Hematopoietic multipotent progenitor cell (in vitro differentiated cells): ENCODE measurements around the gene POLK. TPM values are rescaled to one million over a fixed set of nuclear protein-coding genes. Genes with fewer than 3 reads are reported as not detected.
"Not testable (repeated sequence)": the region's sequence is repeated elsewhere in the genome, so short reads cannot be mapped to it uniquely, and the experiment has no call there.

Experiments
- DNase-seq, 3 donors: peaks; one replicate each; pipeline ENCODE4 v3.0.0-alpha.2; 2011 to 2015; ENCODE audit warnings: low read depth in 2 of 3, low spot score in 2 of 3
- total RNA-seq: library from RNA; depleted of rRNA; stranded (reverse); fragments of >200 nt; gene quantifications from one replicate; pipeline ENCODE4 v1.2.3, GENCODE V29; 2012

The POLK gene
- 11.0 TPM for total RNA-seq

DNA sequence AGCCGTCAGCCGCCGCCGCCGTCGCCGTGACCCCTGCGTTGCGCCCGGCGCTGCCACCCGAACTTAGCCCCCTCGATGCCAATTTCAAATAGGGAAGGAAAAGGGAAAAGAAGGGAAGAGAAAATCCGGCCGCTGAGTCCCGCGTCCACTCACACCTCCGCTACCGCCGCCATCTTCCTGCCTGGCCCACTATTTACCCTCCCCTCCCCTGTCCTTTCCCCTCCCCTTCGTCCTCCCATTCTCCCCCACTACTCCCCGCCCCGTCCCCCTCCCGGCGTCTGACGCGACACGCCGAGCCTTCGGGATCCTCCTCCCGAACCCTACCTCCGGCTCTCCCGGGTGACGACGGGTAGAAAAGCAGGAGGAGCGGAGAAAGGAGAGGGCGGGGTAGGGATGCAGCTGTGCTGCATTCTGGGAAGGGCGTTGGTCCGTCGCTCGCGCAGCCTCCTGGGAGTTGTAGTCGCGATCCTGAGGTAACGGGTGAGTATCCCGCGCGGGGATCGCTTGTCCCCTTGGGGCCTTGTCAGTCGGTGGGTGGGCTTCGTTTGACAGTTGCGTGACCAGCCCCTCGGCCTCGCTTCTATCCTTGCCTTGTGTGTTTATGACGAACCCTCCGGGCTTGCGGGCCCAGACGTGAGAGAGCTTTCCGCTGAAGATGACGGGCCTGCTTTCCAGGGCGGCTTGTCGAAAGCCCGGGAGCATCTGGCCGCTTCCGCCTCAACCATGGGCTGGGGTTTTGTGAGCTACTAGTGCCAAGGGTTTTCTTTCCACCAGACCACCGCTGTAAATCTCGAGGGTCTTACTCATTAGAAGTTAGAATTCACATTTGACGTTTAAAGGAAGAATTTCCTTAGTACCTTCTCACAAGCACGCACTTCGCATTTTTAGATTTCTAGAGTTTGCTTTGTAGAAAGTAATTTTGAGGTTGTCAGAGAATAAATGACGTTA, at the start of gene POLK, which contains the start of gene CERT1:
POLK (plus strand) TSS at position 457 of the 948 bp plus-strand sequence.
CERT1 (minus strand) TSS at position 195 of the 948 bp plus-strand sequence. CDS start 422 bp downstream, outside the sequence.
- peak; percentile 79 to 99 (median 99) for DNase-seq

DNA sequence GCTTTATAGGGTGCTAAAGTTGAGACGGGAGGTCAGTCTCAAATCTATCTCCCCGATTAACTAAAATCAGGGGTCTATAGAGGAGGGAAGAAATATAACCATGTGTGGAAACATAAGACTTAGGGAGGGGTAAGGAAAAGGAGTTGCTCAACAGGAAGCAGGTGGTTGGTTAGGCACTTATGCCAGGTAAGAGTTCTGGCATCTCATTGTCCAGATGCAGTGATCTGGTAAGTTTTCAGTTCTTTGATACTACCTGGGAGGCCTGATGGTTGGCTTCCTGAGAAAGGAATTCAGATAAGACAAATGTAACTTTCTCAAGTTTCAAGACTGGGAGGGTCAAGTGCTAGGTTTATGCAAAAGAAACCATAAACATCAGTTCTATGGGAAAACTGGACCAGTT, 48.0 kb upstream of the POLK start:
- no peak for DNase-seq

DNA sequence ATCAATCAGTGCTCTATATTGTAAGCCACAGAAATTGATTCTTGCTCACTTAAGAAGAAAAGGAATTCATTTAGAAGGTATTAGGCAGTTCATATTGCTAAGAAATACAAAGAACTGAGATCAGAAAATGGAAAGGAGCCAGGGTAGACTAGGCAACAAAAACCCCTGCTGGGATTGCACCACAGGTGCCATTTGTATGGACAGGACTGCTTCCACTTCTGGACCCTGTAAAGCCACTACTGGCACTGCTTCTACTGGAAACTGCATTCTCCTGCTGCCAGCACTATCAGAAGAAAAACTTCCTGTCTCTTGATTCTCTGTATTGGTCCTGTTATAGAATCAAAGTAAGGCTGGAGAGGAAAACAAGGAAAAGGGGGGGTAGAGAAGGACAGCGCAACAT, 46.2 kb upstream of the POLK start:
- no peak for DNase-seq

DNA sequence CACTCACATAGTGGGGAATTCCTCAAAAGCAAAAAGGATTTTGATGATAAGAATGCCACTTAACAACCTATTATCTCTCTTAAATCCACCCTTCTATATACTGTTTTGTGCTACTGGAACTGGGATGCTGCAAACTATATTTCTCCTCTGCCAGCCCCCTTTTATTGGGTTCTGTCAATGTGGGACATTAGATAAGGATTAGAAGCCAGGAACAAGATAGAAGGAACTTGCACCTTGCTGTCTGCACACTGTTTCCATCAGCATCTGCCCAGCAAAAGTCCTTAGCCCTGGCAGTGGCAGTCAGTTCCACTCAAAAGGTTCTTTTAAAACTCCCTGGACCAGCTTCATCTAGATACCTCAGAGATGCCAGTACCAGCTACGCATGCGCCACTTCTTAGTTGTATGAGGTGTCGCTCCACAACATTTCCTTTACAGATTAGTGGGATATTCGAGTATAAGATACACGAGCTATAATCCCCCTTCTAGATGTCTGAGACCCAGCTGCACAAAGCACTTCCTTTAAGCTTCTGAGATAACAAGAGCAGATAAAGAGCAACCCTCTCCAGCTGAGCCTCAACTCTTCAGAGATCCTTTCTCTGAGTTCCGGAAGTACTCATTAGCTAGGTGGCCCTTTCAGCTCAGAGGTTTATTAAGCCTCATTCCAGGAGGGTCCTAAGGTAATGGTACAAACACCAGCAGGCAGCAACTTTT, 45.5 kb upstream of the POLK start:
- DNase-seq: no peak

DNA sequence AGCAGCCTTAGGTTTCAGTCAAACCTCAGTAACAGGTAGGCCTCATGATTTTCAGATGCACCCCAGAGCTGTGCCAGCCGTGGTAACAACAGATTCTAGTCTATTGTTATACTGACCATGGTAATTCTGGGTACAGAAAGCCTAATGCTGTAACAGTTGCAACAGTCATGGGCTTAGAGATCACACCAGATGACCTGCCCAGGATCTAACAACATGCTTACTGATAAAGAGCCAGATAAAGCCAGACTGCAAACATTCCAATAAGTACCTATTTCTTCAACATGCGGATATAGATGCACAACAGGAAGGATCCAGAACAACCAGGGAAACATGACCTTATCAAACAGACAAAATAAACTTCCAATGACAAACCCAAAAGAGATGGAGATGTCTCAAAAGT, 43.1 kb upstream of the POLK start:
- no peak for DNase-seq

DNA sequence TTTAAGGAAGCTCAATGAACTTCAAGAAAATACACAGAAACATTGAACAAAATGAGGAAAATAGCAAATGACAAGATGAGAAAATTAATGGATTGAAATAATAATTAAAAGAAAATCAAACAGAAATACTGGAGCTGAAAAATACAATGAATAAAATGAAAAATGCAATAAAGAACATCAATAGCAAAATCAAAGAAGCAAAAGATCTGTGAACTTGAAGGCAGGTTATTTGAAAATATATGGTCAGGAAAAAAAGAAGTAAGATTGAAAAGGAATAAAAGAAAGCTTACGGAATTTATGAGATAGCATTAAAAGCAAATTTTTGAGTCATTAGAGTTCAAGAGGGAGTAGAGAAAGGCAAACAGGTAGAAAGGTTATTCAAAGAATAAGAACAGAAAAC, 42.7 kb upstream of the POLK start:
- DNase-seq: peak in 1 of 3 donors; percentile 27

DNA sequence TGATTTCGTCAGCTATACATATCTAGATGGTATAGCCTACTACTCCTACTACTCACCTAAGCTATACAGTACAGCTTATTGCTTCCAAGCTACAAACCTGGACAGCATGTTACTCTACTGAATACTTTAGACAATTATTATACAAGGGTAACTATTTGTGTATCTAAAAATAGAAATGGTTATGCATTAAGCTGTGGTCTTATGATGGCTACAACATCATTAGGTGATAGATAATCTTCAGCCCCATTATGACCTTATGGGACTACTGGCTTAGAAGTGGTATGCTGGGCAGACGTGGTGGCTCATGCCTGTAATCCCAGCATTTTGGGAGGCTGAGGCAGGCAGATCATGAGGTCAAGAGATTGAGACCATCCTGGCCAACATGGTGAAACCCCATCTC, 40.5 kb upstream of the POLK start:
- no peak for DNase-seq

DNA sequence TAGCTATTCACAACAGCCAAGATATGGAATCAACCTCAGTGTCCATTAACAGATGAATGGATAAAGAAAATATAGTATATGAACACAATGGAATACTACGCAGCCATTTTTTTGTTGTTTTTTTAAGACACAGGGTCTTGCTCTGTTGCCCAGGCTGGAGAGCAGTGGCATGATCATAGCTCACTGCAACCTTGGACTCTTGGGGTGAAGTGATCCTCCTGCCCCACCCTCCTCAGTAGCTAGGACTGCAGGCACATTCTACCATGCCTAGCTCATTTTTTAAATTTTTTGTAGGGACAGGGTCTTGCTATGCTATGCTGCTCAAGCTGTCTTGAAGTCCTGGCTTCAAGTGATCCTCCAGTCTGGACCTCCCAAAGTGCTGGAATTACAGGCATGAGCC, 38.7 kb upstream of the POLK start:
- no peak for DNase-seq

DNA sequence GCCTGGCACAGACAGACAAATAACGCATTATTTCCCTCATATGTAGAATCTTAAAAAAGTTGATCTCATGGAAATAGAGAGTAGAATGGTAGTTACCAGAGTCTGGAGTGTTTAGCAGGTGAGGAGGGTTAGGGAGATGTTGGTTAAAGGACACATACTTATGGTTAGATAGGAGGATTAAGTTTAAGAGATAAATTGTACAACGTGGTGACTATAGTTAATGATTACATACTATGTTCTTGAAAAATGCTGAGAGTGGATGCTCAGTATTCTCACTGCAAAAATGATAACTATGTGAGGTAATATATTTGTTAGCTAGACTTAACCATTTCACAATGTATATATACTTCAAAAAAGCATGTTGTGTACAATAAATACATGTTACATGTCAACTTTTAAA, 38.2 kb upstream of the POLK start:
- no peak for DNase-seq

DNA sequence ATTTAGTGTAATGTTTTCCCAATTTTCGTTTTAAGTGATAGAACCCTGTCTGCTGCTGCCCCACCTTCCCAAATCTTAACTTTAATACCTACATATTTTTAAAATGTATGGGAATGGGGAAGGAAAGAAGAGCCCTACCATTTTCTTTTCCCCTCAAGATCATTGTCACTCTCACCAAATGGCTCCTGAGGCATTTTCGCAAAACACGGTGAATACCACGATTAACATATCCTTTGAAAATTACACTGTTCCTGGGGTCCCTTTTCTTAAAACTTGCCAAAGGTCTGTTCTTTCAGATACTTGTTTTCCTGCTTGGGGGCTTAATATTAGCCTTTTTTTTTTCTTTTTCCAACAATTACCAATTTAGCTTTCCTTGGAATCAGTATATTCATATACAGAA, 36.3 kb upstream of the POLK start:
- no peak for DNase-seq

DNA sequence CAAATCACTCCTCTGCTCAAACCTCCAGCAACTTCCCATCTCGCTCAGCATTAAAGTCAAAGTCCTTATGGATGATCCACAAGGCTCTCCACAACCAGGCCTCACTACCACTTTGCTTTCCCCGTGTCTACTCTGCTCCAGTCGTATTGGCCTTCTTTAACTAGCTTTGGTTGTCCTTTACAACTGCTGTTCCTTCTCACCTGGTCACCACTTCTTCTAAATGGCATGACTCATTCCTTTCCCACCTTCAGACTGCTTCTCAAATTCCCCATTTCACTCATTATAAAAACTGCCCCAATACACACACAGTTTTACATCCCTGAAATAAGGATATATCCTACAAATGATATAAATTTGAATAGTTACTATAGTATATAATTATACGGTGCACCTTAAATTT, 30.7 kb upstream of the POLK start:
- DNase-seq: no peak

DNA sequence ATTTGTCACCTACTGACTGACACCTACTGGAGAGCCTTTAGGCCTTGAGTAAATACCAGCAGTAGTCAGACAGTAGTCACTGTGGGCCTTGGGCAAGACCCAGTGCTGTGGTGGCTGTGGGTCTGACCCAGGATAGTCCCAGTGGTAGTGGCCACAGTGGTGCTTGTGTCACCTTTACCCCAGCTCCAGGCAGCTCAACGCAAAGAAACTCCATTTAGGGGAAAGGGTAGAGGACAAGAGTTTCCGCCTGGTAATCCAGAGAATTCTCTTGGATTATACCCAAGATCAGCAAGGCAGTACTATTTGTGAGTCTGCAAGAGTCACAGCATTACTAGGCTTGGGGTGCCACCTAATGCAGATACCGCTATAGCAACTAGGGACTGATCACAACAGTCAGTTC, 29.2 kb upstream of the POLK start:
- no peak for DNase-seq

DNA sequence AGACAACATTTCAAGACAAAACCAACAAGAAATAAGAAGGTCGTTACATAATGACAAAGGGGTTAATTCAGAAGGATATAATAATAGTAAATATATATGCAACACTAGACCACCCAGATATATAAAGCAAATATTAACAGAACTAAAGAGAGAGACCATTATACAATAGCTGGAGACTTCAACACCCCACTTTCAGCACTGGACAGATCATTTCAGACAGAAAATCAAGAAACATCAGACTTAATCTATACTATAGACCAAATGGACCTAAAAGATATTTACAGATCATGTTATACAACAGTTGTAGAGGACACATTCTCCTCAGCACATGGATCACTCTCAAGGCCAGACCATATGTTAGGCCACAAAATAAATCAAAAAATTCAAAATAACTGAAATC, 27.1 kb upstream of the POLK start:
- DNase-seq: no peak

DNA sequence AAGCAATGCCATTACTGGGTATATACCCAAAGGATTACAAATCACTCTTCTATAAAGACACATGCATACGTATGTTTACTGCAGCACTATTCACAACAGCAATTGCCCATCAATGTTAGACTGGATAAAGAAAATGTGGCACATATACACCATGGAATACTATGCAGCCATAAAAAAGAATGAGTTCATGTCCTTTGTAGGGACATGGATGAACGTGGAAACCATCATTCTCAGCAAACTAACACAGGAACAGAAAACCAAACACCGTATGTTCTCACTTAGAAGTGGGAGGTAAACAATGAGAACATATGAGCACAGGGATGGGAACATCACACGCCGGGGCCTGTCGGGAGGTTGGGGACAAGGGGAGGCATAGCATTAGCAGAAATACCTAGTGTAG, 21.8 kb upstream of the POLK start:
- DNase-seq: not testable (repeated sequence)

DNA sequence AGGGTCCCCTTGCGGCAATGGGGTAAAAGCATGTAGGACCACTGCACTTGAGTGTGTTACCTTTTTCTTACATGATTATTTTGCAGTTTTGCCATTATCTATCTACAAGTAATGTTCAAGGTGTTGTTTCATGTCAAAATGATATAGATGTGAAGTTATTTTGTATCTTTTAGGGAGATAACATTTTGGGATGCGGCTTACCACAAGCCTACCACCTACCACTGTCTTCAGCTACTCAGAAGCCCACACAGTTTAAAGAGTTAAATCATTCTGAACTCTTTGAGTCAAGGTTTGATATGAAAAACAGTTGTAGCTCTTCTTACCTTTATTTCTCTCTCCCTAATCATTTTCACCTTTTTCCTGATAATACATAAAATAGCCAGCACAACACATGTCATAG, 20.1 kb upstream of the POLK start:
- DNase-seq: no peak

DNA sequence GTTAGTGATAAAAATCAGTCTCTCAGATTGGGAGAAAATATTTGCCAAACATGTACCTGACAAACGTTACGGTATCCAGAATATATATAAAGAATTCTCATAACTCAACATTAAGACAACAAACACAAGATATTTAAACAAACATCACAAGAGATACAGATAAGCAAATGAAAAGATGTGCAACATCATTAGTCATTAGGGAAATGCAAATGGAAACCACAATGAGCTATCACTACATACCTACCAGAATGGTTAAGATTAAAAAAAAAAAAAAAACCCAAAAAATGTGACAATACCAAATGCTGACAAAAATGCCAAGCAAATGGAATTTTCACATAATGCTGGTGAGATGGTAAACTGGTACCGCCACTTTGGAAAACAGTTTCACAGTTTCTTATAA, 15.7 kb upstream of the POLK start:
- no peak for DNase-seq

DNA sequence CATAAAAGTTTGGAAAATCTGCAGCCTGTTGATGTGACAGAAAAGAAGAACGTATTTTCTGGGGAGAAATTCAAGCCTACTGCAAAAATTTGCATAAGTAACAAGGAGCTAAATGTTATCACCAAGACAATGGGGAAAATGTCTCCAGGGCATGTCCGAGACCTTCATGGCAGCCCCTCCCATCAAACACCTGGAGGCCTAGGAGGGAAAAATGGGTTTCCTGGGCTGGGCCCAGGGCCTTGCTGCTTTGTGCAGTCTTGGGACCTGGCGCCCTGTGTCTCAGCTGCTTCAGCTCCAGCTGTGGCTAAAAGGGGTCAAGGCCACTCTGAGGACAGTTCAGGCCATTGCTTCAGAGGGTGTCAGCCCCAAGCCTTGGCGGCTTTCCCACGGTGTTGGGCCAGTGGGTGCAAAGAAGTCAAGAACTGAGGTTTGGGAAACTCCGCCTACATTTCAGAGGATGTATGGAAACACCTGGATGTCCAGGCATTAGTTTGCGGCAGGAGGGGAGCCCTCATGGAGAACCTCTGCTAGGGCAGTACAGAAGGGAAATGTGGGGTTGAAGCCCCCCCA, 13.4 kb upstream of the POLK start:
- DNase-seq: no peak

DNA sequence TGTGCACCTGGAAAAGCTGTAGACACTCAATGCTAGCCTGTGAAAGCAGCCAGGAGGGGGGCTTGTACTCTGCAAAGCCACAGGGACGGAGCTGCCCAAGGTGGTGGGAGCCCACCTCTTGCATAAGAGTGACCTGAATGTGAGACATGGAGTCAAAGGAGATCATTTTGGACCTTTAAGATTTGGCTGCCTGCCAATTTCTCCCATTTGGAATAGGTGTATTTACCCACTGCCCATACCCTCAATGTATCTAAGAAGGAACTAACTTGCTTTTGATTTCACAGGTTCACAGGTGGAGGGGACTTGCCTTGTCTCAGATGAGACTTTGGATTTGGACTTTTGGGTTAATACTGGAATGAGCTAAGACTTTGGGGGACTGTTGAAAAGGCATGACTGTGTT, 12.8 kb upstream of the POLK start:
- DNase-seq: not testable (repeated sequence)

DNA sequence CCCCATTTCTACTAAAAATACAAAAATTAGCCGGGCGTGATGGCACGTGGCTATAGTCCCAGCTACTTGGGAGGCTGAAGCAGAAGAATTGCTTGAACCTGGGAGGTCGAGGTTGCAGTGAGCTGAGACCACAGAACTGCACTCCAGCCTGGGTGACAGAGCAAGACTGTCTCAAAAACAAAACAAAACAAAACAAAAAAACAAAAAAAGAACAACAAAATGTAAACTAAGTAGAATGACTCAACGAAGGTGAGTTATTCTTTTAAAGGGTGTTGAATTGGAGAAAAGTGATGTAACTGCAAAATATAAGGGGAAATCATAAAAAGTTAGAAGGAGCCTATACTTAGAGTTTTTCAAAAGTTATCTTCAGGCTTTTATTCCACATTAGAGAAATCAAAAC, 6.6 kb upstream of the POLK start:
- not testable (repeated sequence) for DNase-seq

DNA sequence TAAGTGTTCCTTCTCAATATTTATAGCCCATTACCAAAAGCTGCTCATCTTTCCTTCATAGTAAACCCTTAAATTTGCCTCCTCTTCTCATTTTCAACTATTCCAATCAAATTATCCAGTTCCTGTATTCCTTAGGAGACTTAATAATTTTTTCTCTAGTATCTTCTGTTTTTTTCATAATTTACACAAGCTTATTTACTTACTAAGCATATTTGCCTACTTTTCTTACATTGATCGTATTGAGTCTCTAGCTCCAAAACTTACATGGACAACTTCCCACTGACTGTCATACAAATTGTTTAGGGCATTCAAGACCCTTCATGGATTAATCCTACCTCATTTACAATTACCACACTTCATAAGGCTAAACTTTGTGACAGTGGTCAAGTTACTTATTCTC, 3.9 kb upstream of the POLK start:
- DNase-seq: no peak

DNA sequence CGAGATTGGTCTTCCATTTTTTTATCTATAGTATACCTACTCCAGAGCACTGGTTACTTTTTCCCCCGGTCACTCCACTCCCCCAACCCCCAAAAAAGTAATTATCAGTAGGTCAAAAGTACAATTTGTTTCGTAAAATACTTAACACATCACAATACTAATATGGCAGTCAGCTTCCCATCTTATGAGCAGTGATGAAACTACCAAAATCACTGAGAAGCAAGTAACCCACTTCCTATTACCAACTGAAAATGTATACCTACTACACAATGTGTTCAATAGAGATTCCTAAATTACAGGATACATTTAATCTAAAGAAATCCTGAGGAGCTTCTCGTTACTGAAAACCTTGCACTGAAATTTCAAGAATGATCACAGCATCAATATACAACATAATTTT, 2.1 kb upstream of the POLK start:
- no peak for DNase-seq

DNA sequence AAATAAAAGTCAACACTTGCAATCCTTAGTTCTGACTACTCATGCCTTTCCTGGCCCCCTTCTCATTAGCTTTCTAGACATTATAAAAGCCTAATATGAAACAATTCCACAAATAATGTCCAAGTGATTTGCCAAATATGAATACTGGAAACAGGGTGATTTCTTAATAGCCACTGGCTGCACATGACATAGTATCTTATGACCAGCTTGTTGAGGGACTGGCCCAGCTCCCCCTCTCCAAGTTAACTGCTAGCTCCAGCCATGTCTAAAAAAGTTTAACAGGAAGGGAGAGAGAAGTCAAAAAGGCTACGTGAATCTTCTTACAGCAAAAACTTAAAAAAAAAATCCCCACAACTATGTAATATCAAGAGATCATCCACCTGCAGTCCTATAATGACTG, 1.7 kb upstream of the POLK start:
- peak in 2 of 3 donors; percentile 15 to 24 for DNase-seq
